SKM-1 (cell line): ENCODE data around the gene PNPLA8.
"Not testable (repeated sequence)": the region's sequence is repeated elsewhere in the genome, so short reads cannot be mapped to it uniquely, and the experiment has no call there.

Source experiments
- DNase-seq: peaks from one replicate; lab custom pipeline; 2025; ENCODE audit not compliant: unreplicated experiment; lab: John Stamatoyannopoulos, UW

PNPLA8 gene

GRCh38 chr7:108479751-108480150, 46.2 kb downstream of the PNPLA8 start:
- no peak for DNase-seq

- DNase-seq = no peak
Measured at GRCh38 chr7:108479118-108479517, 46.8 kb downstream of the PNPLA8 start.

- no peak for DNase-seq
Measured at GRCh38 chr7:108468246-108468645, 57.7 kb downstream of the PNPLA8 start.

DNA sequence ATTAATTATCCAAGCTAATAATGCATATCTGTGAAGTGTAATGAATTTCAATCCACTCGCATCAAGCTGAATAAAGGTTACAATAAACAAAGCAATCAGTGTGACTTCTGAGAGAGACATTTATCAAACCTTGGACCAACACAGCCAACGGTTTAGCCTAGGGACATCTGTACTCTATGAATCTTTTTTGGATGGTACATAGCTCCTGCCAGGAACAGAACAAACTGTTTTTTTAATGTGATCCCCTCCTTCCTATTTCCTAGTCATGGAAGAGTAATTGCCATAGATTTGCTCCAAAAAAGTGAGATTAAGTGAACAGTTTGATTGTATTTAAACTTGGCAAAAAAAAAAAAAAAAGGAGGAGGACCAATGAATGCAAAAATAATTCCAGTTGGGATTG, 58.5 kb downstream of the PNPLA8 start:
- DNase-seq = no peak

GRCh38 chr7:108466322-108466721, 59.6 kb downstream of the PNPLA8 start:
- DNase-seq = not testable (repeated sequence)

- DNase-seq = no peak
Measured at GRCh38 chr7:108464743-108465142, 61.2 kb downstream of the PNPLA8 start.

GRCh38 chr7:108463613-108464012, 62.3 kb downstream of the PNPLA8 start:
- no peak for DNase-seq

DNA sequence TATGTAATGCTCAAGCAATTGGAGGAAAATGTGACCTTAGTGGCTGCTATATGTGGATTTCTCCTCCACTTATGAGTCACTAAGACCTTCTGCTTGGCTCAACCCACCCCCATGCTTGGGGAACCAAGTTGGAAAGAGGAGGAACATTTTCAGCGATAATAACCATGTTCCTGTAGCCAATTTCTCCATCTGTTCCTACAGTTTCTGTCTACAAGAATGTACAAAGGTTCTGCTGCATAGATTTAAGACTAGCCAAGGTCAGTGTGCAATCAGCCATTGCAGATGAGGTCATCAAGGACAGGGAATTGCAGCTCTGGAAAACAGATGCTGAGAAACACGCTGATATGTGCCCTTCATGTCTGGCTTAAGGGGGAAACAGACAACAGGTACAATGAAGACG, 64.1 kb downstream of the PNPLA8 start:
- no peak for DNase-seq

- no peak for DNase-seq
Measured at GRCh38 chr7:108460964-108461363, 65.0 kb downstream of the PNPLA8 start.

DNA sequence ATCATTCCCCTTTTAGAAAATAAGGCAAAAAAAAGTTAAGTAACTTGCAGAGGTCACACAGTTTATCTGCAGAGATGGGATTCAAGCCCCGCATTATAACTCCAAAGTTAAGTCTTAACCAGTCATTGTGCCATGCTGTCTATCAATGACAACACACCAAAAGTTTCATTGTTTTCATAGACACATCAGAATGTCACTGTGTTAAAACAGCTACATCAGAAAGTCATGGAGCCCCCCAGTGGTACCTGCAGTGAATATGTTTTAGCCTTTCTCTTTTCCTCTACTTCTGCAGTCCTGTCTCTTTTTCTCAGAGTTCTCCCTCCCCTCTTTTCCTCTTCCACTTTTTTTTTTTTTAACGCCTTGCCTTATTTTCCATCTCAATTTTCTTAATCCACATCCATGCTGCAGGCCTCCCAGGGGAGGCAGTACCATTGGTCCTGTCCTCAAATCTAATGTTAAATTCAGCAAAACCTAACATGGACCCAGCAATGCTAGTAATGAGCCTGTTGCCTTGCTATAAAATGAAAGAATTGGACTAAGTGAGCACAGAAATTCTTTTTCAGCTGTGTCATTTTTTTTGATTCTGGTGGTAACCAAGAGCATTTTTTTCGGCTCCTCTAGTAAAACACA, 65.9 kb downstream of the PNPLA8 start:
- peak; percentile 4 for DNase-seq

DNA sequence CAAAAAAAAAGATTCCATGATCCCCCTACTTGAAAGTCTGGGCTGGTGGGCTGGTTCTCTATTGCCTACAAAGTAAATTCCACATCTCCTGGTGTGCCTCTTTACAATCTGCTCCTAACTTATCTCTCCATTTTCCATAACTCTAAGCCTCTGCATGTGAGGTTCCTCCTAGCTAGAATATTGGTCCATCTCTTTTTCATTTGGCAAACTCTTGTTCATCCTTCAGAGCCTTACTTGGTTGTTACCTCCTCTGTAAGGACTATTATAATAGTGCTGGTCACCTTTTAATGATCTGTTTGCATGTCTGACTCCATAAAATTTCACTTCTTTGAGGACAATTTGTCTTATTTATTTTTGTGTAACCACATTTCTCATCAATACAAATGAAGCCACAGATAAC, 68.1 kb downstream of the PNPLA8 start:
- DNase-seq = no peak

GRCh38 chr7:108456845-108457540, 68.9 kb downstream of the PNPLA8 start:
- DNase-seq = no peak

DNA sequence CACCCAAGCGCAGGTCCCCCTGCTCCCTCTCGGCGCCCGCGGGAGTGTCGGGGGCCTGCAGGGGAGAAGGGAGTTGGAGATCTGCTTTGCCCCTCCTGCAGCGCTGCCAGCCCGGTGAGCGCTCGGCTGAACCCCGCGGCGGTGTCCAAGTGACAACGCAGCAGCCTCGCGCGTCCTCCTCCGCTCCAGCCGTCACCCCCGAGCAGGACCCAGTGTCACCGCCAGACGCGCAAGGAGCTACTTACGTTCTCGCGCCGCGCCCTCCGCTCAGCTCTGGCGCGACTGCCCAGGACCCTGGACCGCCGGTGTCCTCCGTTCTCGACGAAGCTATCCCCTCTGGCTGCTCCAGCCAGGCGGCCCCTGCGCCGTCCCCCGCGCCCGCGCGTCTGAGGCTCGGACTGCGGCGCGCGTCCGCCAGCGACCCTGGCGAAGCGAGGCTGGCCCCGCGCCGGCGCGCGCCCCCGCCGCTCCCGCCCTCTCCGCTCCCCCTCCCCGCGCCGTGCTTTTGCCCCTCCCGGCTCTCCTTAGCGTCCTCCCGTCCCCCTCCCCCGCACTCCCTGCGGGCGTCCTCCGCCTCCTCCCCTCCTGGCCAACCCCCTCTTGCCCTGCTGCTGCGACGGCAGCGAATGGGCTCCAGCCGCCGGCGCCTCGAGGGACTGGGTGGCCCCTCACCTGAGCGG, 69.8 kb downstream of the PNPLA8 start, which contains the start of gene NRCAM:
NRCAM (minus strand) TSS at position 439 of the 680 bp plus-strand sequence. CDS start 216,372 bp downstream, outside the sequence.
- no peak for DNase-seq

DNA sequence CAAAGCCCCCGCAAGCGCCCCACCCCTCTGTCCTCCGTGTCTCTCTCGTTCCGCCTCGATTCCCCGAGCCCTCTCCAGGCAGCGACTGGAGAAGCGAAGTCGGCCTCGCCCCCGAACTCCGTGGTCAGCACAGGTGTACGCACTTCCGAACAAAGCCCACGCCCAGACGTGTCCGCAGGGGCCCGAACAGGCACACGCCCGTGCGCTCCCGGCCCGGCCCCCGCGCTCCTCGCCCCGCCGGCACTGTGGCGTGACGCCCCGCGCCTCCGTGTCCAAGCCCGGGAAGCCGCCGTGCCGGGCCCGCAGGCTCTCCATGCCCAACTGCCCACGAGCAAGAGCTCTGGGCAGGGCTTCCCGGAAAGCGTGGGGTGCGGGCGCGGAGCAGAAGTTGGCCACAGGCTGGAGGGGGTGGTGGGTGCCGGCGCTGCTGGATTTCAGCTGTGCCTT, 70.4 kb downstream of the PNPLA8 start:
- no peak for DNase-seq

GRCh38 chr7:108454674-108455550, 71.0 kb downstream of the PNPLA8 start:
- DNase-seq = no peak

GRCh38 chr7:108454317-108454673, 71.6 kb downstream of the PNPLA8 start:
- no peak for DNase-seq

DNA sequence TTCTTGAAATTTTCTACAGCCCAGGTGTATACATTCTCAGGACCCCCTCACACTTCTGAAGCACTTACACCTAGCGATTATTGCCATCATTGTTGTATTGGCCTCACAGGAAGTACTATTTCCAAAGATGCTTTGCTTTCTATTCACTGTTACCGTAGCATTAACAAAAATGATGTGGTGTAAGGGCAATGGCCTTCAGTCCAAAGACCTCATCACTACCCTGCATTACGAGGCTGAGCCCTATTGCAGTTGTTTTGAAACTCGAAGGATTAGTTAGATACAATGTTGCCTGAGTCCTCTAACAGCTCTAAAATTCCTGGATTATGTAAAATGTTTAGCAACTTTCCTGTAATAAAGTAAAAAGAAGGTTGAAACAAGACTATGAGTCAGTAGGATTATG, 72.6 kb downstream of the PNPLA8 start:
- no peak for DNase-seq

DNA sequence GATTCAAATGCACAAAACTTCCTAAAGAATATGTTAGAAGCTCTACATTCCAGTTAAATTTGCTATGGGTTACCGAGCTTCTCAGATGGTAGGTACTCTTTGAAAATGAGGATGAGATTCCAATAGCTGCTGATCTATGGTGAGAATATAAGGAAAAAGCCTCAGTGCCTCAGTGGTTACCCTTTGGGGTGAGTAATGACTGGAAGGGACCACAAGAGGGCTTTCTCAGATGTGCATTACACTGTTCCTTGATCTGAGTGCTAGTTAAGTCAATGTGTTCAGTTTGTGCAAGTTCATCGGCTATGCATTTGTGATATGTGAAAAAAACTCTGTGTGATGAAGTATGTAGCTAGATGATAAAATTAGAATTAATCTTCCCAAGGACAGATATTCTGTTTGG, 73.2 kb downstream of the PNPLA8 start:
- DNase-seq = peak; percentile 33

GRCh38 chr7:108451296-108451848, 74.6 kb downstream of the PNPLA8 start:
- DNase-seq = no peak

GRCh38 chr7:108450160-108450559, 75.8 kb downstream of the PNPLA8 start:
- DNase-seq = no peak

DNA sequence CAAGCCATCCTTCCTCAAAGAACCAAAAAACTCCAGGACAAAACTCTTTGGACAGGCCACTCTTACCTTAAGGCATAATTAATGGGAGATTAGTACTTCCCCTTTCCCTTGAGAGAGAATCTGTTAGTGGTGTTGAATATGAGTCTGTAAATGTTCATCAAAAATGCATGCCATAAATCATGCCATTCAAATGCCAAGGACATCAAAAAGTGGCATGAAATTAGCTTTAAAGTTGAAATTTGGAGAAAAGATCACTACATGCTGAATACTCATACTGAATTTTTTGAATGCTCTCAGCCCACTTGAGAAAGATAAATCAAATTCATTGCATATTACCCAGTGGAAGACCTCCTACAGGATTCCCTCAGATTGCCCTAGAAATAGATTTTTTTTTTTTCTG, 76.4 kb downstream of the PNPLA8 start:
- no peak for DNase-seq
